Measurements from ENCODE around the gene LGALS14. TPM values are rescaled to one million over a fixed set of nuclear protein-coding genes. Genes with fewer than 3 reads are reported as not detected.

The LGALS14 gene
- total and polyA plus RNA-seq, 2 of the 8 experiments (the other 6 are each of a cell fraction or from before 2014, with no cell fraction given), result 0.50 to 0.77 TPM

- H2BK15ac ChIP-seq (ENCODE audit: low read length), result no peak overlapping the region
- no peak overlapping the region for H2BK5ac ChIP-seq (ENCODE audit: low read depth, low read length)
- H4K8ac ChIP-seq (ENCODE audit: extremely low read depth, insufficient read depth, low read length), result no peak overlapping the region
- no peak overlapping the region for H3K4me2 ChIP-seq (ENCODE audit: insufficient read depth in 1 of 2, low read depth in 2 of 2, low read length in 2 of 2)
- no peak overlapping the region for H4K91ac ChIP-seq (replicated peaks; ENCODE audit: insufficient read length, low read length)
- H3K79me2 ChIP-seq (ENCODE audit: control insufficient read depth in 1 of 2, insufficient read depth in 2 of 2, low read length in 2 of 2), result no peaks in the 10 kb centered on the region
- no peak overlapping the region for H3K14ac ChIP-seq (ENCODE audit: insufficient read length)
- no peak overlapping the region for H3K4me3 ChIP-seq (ENCODE audit: extremely low read depth in 1 of 4, insufficient read depth in 2 of 4, low read depth in 3 of 4, low read length in 4 of 4)
- no peak overlapping the region for H4K5ac ChIP-seq (ENCODE audit: insufficient read length, low read depth, low read length)
- H3K79me1 ChIP-seq (ENCODE audit: low read depth, low read length), result no peaks in the 10 kb centered on the region
- ChIA-PET POLR2A (ENCODE audit: partially characterized antibody) (no interaction called here), CTCF (ENCODE audit: partially characterized antibody) (interaction anchor here (1.1 to 1.2 kb wide), 2 partner anchors 12 to 19 kb away, joined by 3 to 4 read pairs; no protein-coding TSS in a partner anchor)
- H3K23ac ChIP-seq (ENCODE audit: insufficient read length), result no peak overlapping the region
- H3K56ac ChIP-seq (replicated peaks; ENCODE audit: insufficient read length, low read depth, low read length), result no peak overlapping the region
- H2AFZ ChIP-seq (ENCODE audit: low read length), result no peak overlapping the region
- no peaks in the 10 kb centered on the region; a peak in 1 of 7 replicates for H3K27me3 ChIP-seq (replicated peaks in 1 of 4; ENCODE audit: control insufficient read depth in 3 of 4, extremely low read depth in 1 of 4, insufficient read depth in 3 of 4, low read length in 3 of 4)
- H3K9me3 ChIP-seq (ENCODE audit: insufficient read depth in 2 of 2, low read depth in 1 of 2, low read length in 1 of 2), result no peaks in the 10 kb centered on the region
- FAIRE-seq (no peak), DNase-seq (ENCODE audit: low read depth in 1 of 2, low spot score in 2 of 2) (no peak)
- no peak overlapping the region for H3K9ac ChIP-seq (replicated peaks in 1 of 4; ENCODE audit: extremely low read depth in 1 of 4, low read depth in 3 of 4, low read length in 3 of 4)
- H3K18ac ChIP-seq (ENCODE audit: extremely low read depth, low read length), result no peak overlapping the region
- no peaks in the 10 kb centered on the region for H4K20me1 ChIP-seq (replicated peaks in 1 of 2; ENCODE audit: control insufficient read depth in 1 of 2, insufficient read depth in 2 of 2, low read length in 2 of 2)
- H2BK120ac ChIP-seq (replicated peaks; ENCODE audit: low read depth, low read length), result no peak overlapping the region
- no peaks in the 10 kb centered on the region for H3K36me3 ChIP-seq (ENCODE audit: control insufficient read depth in 2 of 4, insufficient read depth in 4 of 4, low read length in 3 of 4)
- H2BK12ac ChIP-seq (ENCODE audit: low read depth, low read length), result no peak overlapping the region
- no peak overlapping the region for H3K27ac ChIP-seq (ENCODE audit: low read depth, low read length)
- WGBS, 2 experiments (ENCODE audit: extremely low coverage in 1 of 2, insufficient coverage in 1 of 2, insufficient read length in 1 of 2, insufficient replicate concordance in 2 of 2, low coverage in 1 of 2, low lambda C conversion rate in 2 of 2, missing lambda C conversion rate in 1 of 2), result 50% methylated on average over 3 of the region's 3 CpGs; no CpG with 5 or more reads in 1 of the 2 experiments
- H3K23me2 ChIP-seq (ENCODE audit: low read depth, low read length), result no peaks in the 10 kb centered on the region
- H3K4me1 ChIP-seq (replicated peaks in 1 of 4; ENCODE audit: control insufficient read depth in 3 of 4, insufficient read depth in 4 of 4, low read length in 3 of 4), result peaks cover 0 to 3% (median under 1%) of the 10 kb centered on the region in 4 experiments; a peak in 2 of 7 replicates
- no peak overlapping the region for H2AK5ac ChIP-seq (ENCODE audit: low read depth, low read length)
- no peak overlapping the region for H2BK20ac ChIP-seq (ENCODE audit: low read length)
- H3K4ac ChIP-seq (replicated peaks; ENCODE audit: insufficient read length, low read depth, low read length), result no peak overlapping the region
- TF ChIP-seq ATF3 (IDR thresholded peaks at IDR 0.05; ENCODE audit: insufficient read depth, low read depth, low read length), result no peak
- no peak for TF ChIP-seq SIRT6 (IDR thresholded peaks at IDR 0.05; ENCODE audit: low read length)
- TF ChIP-seq ATF2 (IDR thresholded peaks at IDR 0.05; ENCODE audit: low read length), result no peak
- TF ChIP-seq SIX5 (IDR thresholded peaks at IDR 0.05; ENCODE audit: low read depth, low read length), result no peak
- TF ChIP-seq TCF12 (IDR thresholded peaks at IDR 0.05; ENCODE audit: low read depth, low read length), result no peak
- TF ChIP-seq CBX5 (IDR thresholded peaks at IDR 0.05; ENCODE audit: low read depth, low read length), result no peak
- TF ChIP-seq NANOG (IDR thresholded peaks at IDR 0.05; ENCODE audit: insufficient read depth, low read depth, low read length, poor library complexity, severe bottlenecking), result no peak
- no peak for TF ChIP-seq RAD21 (IDR thresholded peaks at IDR 0.05 in 1 of 2, conservative IDR thresholded peaks at IDR 0.05 in 1 of 2; ENCODE audit: low read depth in 2 of 2, low read length in 2 of 2)
- no peak for TF ChIP-seq USF2 (IDR thresholded peaks at IDR 0.05; ENCODE audit: low read length)
- TF ChIP-seq EGR1 (IDR thresholded peaks at IDR 0.05; ENCODE audit: borderline replicate concordance, low read depth, low read length), result no peak
- no peak for TF ChIP-seq BCL11A (IDR thresholded peaks at IDR 0.05; ENCODE audit: low read depth in 2 of 2, low read length in 2 of 2)
Observed at GRCh38 chr19:39735688-39736087, 31.4 kb downstream of the LGALS14 start.

Data from H1 (cell line).